Keratinocyte (primary cell): ENCODE measurements around the gene CDIPT. TPM values are rescaled to one million over a fixed set of nuclear protein-coding genes. Genes with fewer than 3 reads are reported as not detected.

Experiments used
- DNase-seq: peaks from one replicate; pipeline ENCODE4 v3.0.0-alpha.2; 2011; ENCODE audit warnings: low read depth, missing footprints, low spot score
- FAIRE-seq: peaks from 2 replicates; lab custom pipeline; 2011; peaks lifted over from hg19 to GRCh38; lab: Jason Lieb, UNC
- H2AFZ ChIP-seq: 2 replicates; pipeline ENCODE4 v1.6.0; 2012; ENCODE audit warnings: low read length, control low read depth, inconsistent platforms; ENCODE audit not compliant: control insufficient read depth
- H3K27ac ChIP-seq: 2 replicates; pipeline ENCODE4 v1.5.1; 2011; ENCODE audit warnings: low read length; ENCODE audit not compliant: control insufficient read depth, insufficient read depth
- H3K27me3 ChIP-seq: 3 replicates; pipeline ENCODE4 v1.6.0; 2011; ENCODE audit warnings: low read length; ENCODE audit not compliant: control insufficient read depth, insufficient read depth; ENCODE audit errors: extremely low read depth
- H3K36me3 ChIP-seq, 2 experiments: 2 replicates in 1 of 2; 3 replicates in 1 of 2; pipeline ENCODE4 v1.5.1; 2011; ENCODE audit warnings: low read length in 2 of 2, mild to moderate bottlenecking in 1 of 2; ENCODE audit not compliant: control insufficient read depth in 2 of 2, insufficient read depth in 2 of 2; ENCODE audit errors: extremely low read depth in 1 of 2
- H3K4me1 ChIP-seq: 3 replicates; pipeline ENCODE4 v1.5.1; 2011; ENCODE audit warnings: low read length; ENCODE audit not compliant: control insufficient read depth, insufficient read depth; ENCODE audit errors: extremely low read depth
- H3K4me2 ChIP-seq: 3 replicates; pipeline ENCODE4 v1.6.0; 2011; ENCODE audit warnings: low read depth, low read length; ENCODE audit not compliant: control insufficient read depth, insufficient read depth; ENCODE audit errors: extremely low read depth
- H3K4me3 ChIP-seq, 3 experiments: fragments of 200-600 bp in 1 of 3; sonication (generic) in 1 of 3; 2 replicates in 2 of 3; 3 replicates in 1 of 3; pipeline ENCODE4 v1.5.1; 2011 to 2016; ENCODE audit warnings: low read length in 3 of 3, mild to moderate bottlenecking in 3 of 3, control low read depth in 2 of 3, inconsistent platforms in 1 of 3, low read depth in 1 of 3, mixed read lengths in 1 of 3, mixed run types in 1 of 3, moderate library complexity in 1 of 3; ENCODE audit not compliant: control insufficient read depth in 2 of 3, insufficient read depth in 2 of 3; ENCODE audit errors: extremely low read depth in 1 of 3
- H3K79me2 ChIP-seq: 2 replicates; pipeline ENCODE4 v1.6.0; 2012; ENCODE audit warnings: low read length; ENCODE audit not compliant: control insufficient read depth, insufficient read depth
- H3K9ac ChIP-seq: 3 replicates; pipeline ENCODE4 v1.6.0; 2011; ENCODE audit warnings: low read length; ENCODE audit not compliant: control insufficient read depth, insufficient read depth; ENCODE audit errors: extremely low read depth
- H3K9me1 ChIP-seq: 3 replicates; pipeline ENCODE4 v1.6.0; 2011; ENCODE audit warnings: low read length; ENCODE audit not compliant: control insufficient read depth, insufficient read depth; ENCODE audit errors: extremely low read depth
- H3K9me3 ChIP-seq: 2 replicates; pipeline ENCODE4 v1.5.1; 2012; ENCODE audit warnings: low read depth, low read length; ENCODE audit not compliant: control insufficient read depth
- H4K20me1 ChIP-seq: 3 replicates; pipeline ENCODE4 v1.6.0; 2011; ENCODE audit warnings: low read length; ENCODE audit not compliant: control insufficient read depth, insufficient read depth; ENCODE audit errors: extremely low read depth
- EZH2 ChIP-seq: IDR thresholded peaks from one replicate; pipeline ENCODE4 v1.6.1; 2012; ENCODE audit warnings: inconsistent platforms, mild to moderate bottlenecking, low read length, moderate library complexity
- dilution Hi-C: fragments of 300-500 bp; cut with MboI; formaldehyde crosslinking; loops from one replicate; pipeline ENCODE4 v1.7.0; 2020; ENCODE audit warnings: low sequenced_read_pairs; ENCODE audit not compliant: extremely low pct_ligation_motif_present
- polyA plus RNA-seq, 5 experiments: library from polyadenylated mRNA; depleted of rRNA in 3 of 5; stranded (reverse) in 3 of 5; stranded (forward) in 1 of 5; unstranded in 1 of 5; fragments of >200 nt; gene quantifications; 1 replicate in 1 of 5; 2 replicates in 3 of 5; 3 replicates in 1 of 5; pipeline versions ENCODE4 v1.2.1 to v1.2.3, GENCODE V29; 2011 to 2012; ENCODE audit warnings: missing spikeins in 2 of 5, low read depth in 1 of 5, low replicate concordance in 1 of 5
- small RNA-seq, 3 experiments: library from RNA; depleted of rRNA; stranded (forward); fragments of <200 nt; gene quantifications; one replicate each; pipeline ENCODE3, GENCODE V24; 2012; ENCODE audit warnings: low read depth in 3 of 3, low replicate concordance in 1 of 3; ENCODE audit not compliant: insufficient read length in 3 of 3
- TF ChIP-seq, protein P1 (sequence below), 3 experiments: IDR thresholded peaks in 1 of 3; conservative IDR thresholded peaks in 1 of 3; optimal IDR thresholded peaks in 1 of 3; 2 replicates in 2 of 3; 3 replicates in 1 of 3; pipeline versions ENCODE3 to v1.5.1; 2011; ENCODE audit warnings: low read length in 3 of 3, mild to moderate bottlenecking in 3 of 3, moderate library complexity in 2 of 3, control low read depth in 1 of 3, inconsistent platforms in 1 of 3; ENCODE audit not compliant: insufficient read depth in 2 of 3; ENCODE audit errors: extremely low read depth in 1 of 3

CDIPT gene
- polyA plus RNA-seq, 1 donor (not counting 4 experiments of a cell fraction or from before 2014, with no cell fraction given) = 49.5 TPM

DNA sequence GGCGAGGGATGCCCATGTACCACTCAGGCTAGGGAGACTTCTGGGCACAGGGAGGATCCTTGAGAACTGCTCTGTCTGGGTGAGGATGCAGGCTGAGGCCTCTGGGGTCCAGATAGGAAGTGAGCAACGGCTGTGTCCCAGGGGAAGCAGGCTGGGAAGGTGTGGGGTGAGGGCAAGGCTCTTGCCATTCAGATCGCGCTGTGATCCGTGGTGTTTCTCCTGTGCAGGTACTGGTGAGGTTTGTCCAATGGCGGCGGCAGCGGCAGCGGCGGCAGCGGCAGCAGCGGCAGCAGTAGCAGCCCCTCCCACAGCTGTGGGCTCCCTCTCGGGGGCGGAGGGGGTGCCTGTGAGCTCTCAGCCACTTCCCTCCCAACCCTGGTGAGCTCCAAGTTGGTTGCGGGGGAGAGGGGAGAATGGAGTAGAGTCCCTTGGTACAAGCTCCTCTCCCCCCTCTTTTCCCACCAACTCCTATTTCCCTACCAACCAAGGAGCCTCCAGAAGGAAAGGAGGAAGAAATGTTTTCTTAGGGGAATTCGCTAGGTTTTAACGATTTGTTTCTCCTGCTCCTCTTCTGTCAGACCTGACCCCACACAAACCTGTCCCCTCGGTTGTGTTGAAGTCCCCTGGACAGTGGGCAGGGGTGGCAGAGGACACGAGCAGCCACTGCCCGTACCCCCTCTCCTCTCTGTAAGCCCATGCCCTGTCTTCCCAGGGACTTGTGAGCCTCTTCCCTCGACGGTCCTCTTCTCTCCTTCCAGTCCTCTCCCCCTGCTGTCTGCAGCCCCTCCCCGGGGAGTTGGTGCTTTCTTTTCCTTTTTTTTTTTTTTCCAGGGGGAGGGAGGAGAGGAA, 53.0 kb downstream of the CDIPT start:
- dilution Hi-C loops = no loop called here
- H3K27me3 ChIP-seq = peaks cover 15% of the 10 kb centered on the region
- H3K36me3 ChIP-seq = peaks cover 5 to 9% of the 10 kb centered on the region in 2 experiments
- no peak overlapping the region for H3K4me2 ChIP-seq
- FAIRE-seq (no peak), DNase-seq (no peak)
- TF ChIP-seq, protein P1, sequence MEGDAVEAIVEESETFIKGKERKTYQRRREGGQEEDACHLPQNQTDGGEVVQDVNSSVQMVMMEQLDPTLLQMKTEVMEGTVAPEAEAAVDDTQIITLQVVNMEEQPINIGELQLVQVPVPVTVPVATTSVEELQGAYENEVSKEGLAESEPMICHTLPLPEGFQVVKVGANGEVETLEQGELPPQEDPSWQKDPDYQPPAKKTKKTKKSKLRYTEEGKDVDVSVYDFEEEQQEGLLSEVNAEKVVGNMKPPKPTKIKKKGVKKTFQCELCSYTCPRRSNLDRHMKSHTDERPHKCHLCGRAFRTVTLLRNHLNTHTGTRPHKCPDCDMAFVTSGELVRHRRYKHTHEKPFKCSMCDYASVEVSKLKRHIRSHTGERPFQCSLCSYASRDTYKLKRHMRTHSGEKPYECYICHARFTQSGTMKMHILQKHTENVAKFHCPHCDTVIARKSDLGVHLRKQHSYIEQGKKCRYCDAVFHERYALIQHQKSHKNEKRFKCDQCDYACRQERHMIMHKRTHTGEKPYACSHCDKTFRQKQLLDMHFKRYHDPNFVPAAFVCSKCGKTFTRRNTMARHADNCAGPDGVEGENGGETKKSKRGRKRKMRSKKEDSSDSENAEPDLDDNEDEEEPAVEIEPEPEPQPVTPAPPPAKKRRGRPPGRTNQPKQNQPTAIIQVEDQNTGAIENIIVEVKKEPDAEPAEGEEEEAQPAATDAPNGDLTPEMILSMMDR (optimal IDR thresholded peaks at IDR 0.05 in 1 of 3, IDR thresholded peaks at IDR 0.05 in 1 of 3, conservative IDR thresholded peaks at IDR 0.05 in 1 of 3; ENCODE audit: extremely low read depth in 1 of 3, insufficient read depth in 2 of 3, low read length in 3 of 3) = no peak
- no peak for TF ChIP-seq EZH2
- no peaks in the 10 kb centered on the region for H3K9me3 ChIP-seq
- H2AFZ ChIP-seq = no peak overlapping the region
- peaks cover 30% of the 10 kb centered on the region for H3K4me1 ChIP-seq
- peaks cover 22% of the 10 kb centered on the region for H3K79me2 ChIP-seq
- no peaks in the 10 kb centered on the region for H4K20me1 ChIP-seq
- H3K4me3 ChIP-seq = no peak overlapping the region
- H3K27ac ChIP-seq = no peak overlapping the region
- H3K9ac ChIP-seq = peak overlapping the region; percentile 47
- H3K9me1 ChIP-seq = peaks cover 2% of the 10 kb centered on the region

DNA sequence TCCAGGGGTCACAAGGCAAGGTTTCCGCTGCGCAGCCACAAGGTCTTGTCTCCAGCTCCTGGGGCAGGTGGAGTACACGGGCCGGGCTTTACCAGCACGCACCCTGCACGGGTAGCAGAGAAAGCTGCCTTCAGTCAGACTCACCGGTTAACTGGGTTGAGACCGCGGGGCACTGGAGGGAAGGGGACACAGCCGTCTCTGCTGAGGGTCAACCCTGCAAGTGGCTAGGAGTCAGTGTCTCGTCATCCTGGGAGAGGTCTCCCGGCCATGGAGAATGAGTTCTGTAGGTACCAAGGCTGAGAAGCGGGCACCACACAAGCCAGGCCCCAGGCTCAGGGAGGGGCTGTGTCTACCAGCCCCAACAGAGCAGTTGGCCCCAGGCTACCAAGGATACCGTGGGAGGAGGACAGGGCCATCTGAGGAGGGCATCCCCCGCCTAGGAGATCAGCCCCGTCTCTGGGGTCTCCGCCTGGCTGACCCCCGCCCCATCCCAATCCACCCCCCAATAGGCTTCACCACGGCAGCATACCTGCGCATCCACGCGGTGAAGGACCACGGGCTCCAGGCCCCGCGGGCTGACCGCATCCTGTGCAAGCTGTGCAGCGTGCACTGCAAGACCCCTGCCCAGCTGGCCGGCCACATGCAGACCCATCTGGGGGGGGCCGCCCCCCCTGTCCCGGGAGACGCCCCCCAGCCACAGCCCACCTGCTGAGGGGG, 53.8 kb downstream of the CDIPT start:
- Histone ChIP-seq H3K9ac (no peak overlapping the region), H3K4me3 (no peak overlapping the region), H4K20me1 (no peaks in the 10 kb centered on the region), H3K9me1 (peaks cover 2% of the 10 kb centered on the region), H3K9me3 (no peaks in the 10 kb centered on the region), H3K36me3 (peaks cover 5 to 9% of the 10 kb centered on the region in 2 experiments), H3K4me1 (peaks cover 36% of the 10 kb centered on the region), H3K27me3 (peaks cover 15% of the 10 kb centered on the region), H3K27ac (no peak overlapping the region), H3K79me2 (peaks cover 22% of the 10 kb centered on the region), H3K4me2 (peak overlapping the region; percentile 94), H2AFZ (no peak overlapping the region)
- dilution Hi-C loops = no loop called here
- TF ChIP-seq, protein P1 (optimal IDR thresholded peaks at IDR 0.05 in 1 of 3, IDR thresholded peaks at IDR 0.05 in 1 of 3, conservative IDR thresholded peaks at IDR 0.05 in 1 of 3; ENCODE audit: extremely low read depth in 1 of 3, insufficient read depth in 2 of 3, low read length in 3 of 3) = no peak
- no peak for TF ChIP-seq EZH2
- no peak for DNase-seq
- no peak for FAIRE-seq

Small RNAs within 50 kb of the gene (small RNA-seq; reads per million reads assigned to genes)
- 0 reads per million in 3 experiments for gene AC009133.6
- 0 reads per million in 3 experiments for gene AC120114.4

Other genes starting within 250 kb of the CDIPT start
- gene SPN, start 200.0 kb downstream of the CDIPT start, polyA plus RNA-seq = 0.01 to 0.07 TPM in 2 of 3 replicates, not detected in the other
- 8.8 to 21.3 TPM (median 8.9 TPM) in 3 replicates for gene QPRT, start 184.0 kb downstream of the CDIPT start, polyA plus RNA-seq
- gene C16orf54, start 117.2 kb downstream of the CDIPT start, polyA plus RNA-seq = not detected in 3 replicates
- 0.01 TPM in 1 of 3 replicates, not detected in the others for gene ZG16, start 85.0 kb downstream of the CDIPT start, polyA plus RNA-seq
- gene KIF22, start 72.5 kb downstream of the CDIPT start, polyA plus RNA-seq = 36.3 to 48.3 TPM (median 43.7 TPM) in 3 replicates
- gene MAZ, start 56.7 kb downstream of the CDIPT start, polyA plus RNA-seq = 48.5 to 82.3 TPM (median 59.0 TPM) in 3 replicates
- gene PRRT2, start 51.0 kb downstream of the CDIPT start, polyA plus RNA-seq = not detected in 3 replicates
- 6.4 to 17.1 TPM (median 13.6 TPM) in 3 replicates for gene PAGR1, start 47.1 kb downstream of the CDIPT start, polyA plus RNA-seq
- 130 to 213 TPM (median 148 TPM) in 3 replicates for gene MVP, start 42.8 kb downstream of the CDIPT start, polyA plus RNA-seq
- gene SEZ6L2, start 36.3 kb upstream of the CDIPT start, polyA plus RNA-seq = 0.68 to 2.5 TPM (median 1.5 TPM) in 3 replicates
- 0.71 to 1.8 TPM (median 0.88 TPM) in 3 replicates for gene ASPHD1, start 37.3 kb upstream of the CDIPT start, polyA plus RNA-seq
- 8.2 to 12.1 TPM (median 9.2 TPM) in 3 replicates for gene KCTD13, start 63.0 kb upstream of the CDIPT start, polyA plus RNA-seq
- 48.5 to 77.2 TPM (median 64.8 TPM) in 3 replicates for gene TMEM219, start 98.9 kb upstream of the CDIPT start, polyA plus RNA-seq
- 13.8 to 20.1 TPM (median 15.4 TPM) in 3 replicates for gene TAOK2, start 110.6 kb upstream of the CDIPT start, polyA plus RNA-seq
- gene HIRIP3, start 132.4 kb upstream of the CDIPT start, polyA plus RNA-seq = 4.1 to 4.8 TPM (median 4.6 TPM) in 3 replicates
- gene INO80E, start 133.0 kb upstream of the CDIPT start, polyA plus RNA-seq = 20.1 to 28.3 TPM (median 26.7 TPM) in 3 replicates
- 0.10 to 0.41 TPM (median 0.26 TPM) in 3 replicates for gene DOC2A, start 147.8 kb upstream of the CDIPT start, polyA plus RNA-seq
- not detected in 3 replicates for gene C16orf92, start 160.0 kb upstream of the CDIPT start, polyA plus RNA-seq
- 0.08 TPM in 1 of 3 replicates, not detected in the others for gene TLCD3B, start 168.0 kb upstream of the CDIPT start, polyA plus RNA-seq
- gene ALDOA, start 202.5 kb upstream of the CDIPT start, polyA plus RNA-seq = 740 to 1,250 TPM (median 800 TPM) in 3 replicates
- gene PPP4C, start 212.8 kb upstream of the CDIPT start, polyA plus RNA-seq = 124 to 188 TPM (median 167 TPM) in 3 replicates
- gene TBX6, start 228.7 kb upstream of the CDIPT start, polyA plus RNA-seq = 0.06 to 0.18 TPM (median 0.18 TPM) in 3 replicates
- 13.5 to 16.3 TPM (median 15.7 TPM) in 3 replicates for gene YPEL3, start 233.0 kb upstream of the CDIPT start, polyA plus RNA-seq